ENCODE results near the gene TMOD1. TPM values are rescaled to one million over a fixed set of nuclear protein-coding genes. Genes with fewer than 3 reads are reported as not detected.
A peak's percentile ranks its signal among the peaks of the same experiment; 100 is the strongest.

TMOD1 gene
- total RNA-seq, 4 donors from 2014 or later, result 33.4 to 38.6 (median 37.0) TPM

DNA sequence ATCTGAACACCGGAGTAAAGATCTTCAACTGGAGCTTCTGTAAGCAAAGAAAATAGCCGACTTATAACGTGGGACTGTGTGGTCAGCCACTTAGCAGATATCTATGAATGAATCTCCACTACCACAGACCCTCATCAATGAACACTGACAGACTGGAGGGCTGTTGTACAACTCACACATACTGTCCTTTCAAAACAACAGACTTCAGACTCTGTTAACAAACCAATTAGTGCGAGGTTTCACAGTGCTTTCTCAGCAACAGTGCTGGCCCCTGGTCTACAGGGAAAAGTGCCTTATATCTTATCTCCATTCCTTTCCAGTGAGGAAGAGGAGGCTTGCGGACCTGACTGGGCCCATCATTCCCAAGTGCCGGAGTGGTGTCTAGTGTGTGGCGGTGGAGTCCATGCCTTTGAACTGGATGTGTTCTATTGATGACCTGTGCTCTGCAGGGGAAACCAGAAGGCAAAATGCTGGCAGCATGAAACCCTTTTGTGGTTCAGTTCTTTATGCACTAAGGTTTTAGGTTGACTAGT is 97.9 kb downstream of the TMOD1 start:
- DNase-seq, result no peak
- H3K36me3 ChIP-seq, result peaks cover 37% of the 10 kb centered on the region in 2 donors
- 70 to 72% methylated on average over 7 of the region's 7 CpGs for WGBS, 2 donors
- intact Hi-C loops (cut with DNase I), result no loop called here
- peak overlapping the region; percentile 17 to 94 (median 91) for H3K27ac ChIP-seq
- no peak for TF ChIP-seq POLR2A (IDR thresholded peaks at IDR 0.05)
- TF ChIP-seq, protein P1, sequence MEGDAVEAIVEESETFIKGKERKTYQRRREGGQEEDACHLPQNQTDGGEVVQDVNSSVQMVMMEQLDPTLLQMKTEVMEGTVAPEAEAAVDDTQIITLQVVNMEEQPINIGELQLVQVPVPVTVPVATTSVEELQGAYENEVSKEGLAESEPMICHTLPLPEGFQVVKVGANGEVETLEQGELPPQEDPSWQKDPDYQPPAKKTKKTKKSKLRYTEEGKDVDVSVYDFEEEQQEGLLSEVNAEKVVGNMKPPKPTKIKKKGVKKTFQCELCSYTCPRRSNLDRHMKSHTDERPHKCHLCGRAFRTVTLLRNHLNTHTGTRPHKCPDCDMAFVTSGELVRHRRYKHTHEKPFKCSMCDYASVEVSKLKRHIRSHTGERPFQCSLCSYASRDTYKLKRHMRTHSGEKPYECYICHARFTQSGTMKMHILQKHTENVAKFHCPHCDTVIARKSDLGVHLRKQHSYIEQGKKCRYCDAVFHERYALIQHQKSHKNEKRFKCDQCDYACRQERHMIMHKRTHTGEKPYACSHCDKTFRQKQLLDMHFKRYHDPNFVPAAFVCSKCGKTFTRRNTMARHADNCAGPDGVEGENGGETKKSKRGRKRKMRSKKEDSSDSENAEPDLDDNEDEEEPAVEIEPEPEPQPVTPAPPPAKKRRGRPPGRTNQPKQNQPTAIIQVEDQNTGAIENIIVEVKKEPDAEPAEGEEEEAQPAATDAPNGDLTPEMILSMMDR (IDR thresholded peaks at IDR 0.05), result no peak
- H3K4me1 ChIP-seq, result peaks cover 20 to 31% of the 10 kb centered on the region in 2 donors
- H3K27me3 ChIP-seq, result no peaks in the 10 kb centered on the region
- no peak overlapping the region for H3K4me3 ChIP-seq (replicated peaks in 1 of 3)
- H3K9me3 ChIP-seq, result no peaks in the 10 kb centered on the region

DNA sequence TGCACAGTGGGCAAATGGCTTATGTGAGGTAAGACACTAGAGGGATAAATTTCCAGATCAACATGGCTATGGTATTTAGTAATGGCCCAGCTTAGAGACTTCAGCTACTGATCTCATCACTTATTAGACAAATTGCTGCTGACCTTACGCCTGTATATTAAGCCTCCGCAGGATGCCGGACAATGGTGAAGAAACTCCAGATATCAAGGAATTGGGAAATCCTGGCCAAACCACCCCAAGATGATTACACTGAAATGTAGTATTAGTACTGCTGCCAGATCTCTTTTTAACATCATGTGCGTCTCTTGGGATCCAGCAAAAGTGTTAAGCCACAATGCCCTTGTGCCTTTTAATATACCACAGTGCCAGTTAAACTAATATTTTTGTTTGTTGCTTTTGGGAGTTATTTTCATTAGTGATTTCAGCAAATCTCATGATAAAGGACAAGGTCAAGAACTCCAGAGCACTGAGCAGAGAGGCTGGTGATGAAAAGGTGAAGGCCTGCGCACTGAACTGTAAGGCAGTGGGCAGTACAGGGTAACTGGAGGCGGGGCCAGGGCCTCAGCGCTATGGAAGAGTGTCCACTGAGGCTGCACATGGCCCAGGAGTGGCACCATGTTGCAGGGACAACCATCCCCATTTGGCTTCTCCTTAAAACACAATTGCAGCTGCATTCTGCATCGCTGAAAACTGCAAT is 99.2 kb downstream of the TMOD1 start:
- Histone ChIP-seq H3K36me3 (peaks cover 50% of the 10 kb centered on the region in 2 donors), H3K27ac (no peak overlapping the region)
- intact Hi-C loops (cut with DNase I), result no loop called here

GRCh38 chr9:97601228-97601898 is 99.9 kb downstream of the TMOD1 start:
- Histone ChIP-seq H3K36me3 (peaks cover 53% of the 10 kb centered on the region in 2 donors), H3K27ac (no peak overlapping the region), H3K27me3 (no peaks in the 10 kb centered on the region), H3K4me1 (peaks cover 15 to 26% of the 10 kb centered on the region in 2 donors), H3K4me3 (replicated peaks in 1 of 3) (no peak overlapping the region), H3K9me3 (no peaks in the 10 kb centered on the region)
- DNase-seq, result no peak
- TF ChIP-seq, protein P1 (IDR thresholded peaks at IDR 0.05), result no peak
- TF ChIP-seq POLR2A (IDR thresholded peaks at IDR 0.05), result no peak
- intact Hi-C loops (cut with DNase I), result no loop called here
- WGBS, 2 donors, result 95 to 96% methylated on average over 7 of the region's 7 CpGs

More for the DNA sequence above, 99.2 kb downstream of the TMOD1 start:
- H3K27me3 ChIP-seq, result no peaks in the 10 kb centered on the region
- H3K4me1 ChIP-seq, result peaks cover 20 to 31% of the 10 kb centered on the region in 2 donors
- H3K4me3 ChIP-seq (replicated peaks in 1 of 3), result no peak overlapping the region
- no peak for DNase-seq
- TF ChIP-seq POLR2A (IDR thresholded peaks at IDR 0.05), result no peak
- TF ChIP-seq, protein P1 (IDR thresholded peaks at IDR 0.05), result no peak
- H3K9me3 ChIP-seq, result no peaks in the 10 kb centered on the region
- 95 to 99% methylated on average over 8 of the region's 8 CpGs for WGBS, 2 donors

GRCh38 chr9:97602430-97602829 is 101.0 kb downstream of the TMOD1 start:
- Histone ChIP-seq H3K27ac (no peak overlapping the region), H3K4me3 (replicated peaks in 1 of 3) (no peak overlapping the region), H3K9me3 (no peaks in the 10 kb centered on the region), H3K36me3 (peaks cover 53% of the 10 kb centered on the region in 2 donors), H3K27me3 (no peaks in the 10 kb centered on the region), H3K4me1 (peaks cover 11 to 15% of the 10 kb centered on the region in 2 donors)
- 93 to 94% methylated on average over 10 of the region's 10 CpGs for WGBS, 2 donors
- TF ChIP-seq POLR2A (IDR thresholded peaks at IDR 0.05), result no peak
- TF ChIP-seq, protein P1 (IDR thresholded peaks at IDR 0.05), result no peak
- no peak for DNase-seq
- intact Hi-C loops (cut with DNase I), result no loop called here

Data from thyroid gland (tissue), 4 donors.